ENCODE results near the gene FBXW8.

- TF ChIP-seq, protein P1, sequence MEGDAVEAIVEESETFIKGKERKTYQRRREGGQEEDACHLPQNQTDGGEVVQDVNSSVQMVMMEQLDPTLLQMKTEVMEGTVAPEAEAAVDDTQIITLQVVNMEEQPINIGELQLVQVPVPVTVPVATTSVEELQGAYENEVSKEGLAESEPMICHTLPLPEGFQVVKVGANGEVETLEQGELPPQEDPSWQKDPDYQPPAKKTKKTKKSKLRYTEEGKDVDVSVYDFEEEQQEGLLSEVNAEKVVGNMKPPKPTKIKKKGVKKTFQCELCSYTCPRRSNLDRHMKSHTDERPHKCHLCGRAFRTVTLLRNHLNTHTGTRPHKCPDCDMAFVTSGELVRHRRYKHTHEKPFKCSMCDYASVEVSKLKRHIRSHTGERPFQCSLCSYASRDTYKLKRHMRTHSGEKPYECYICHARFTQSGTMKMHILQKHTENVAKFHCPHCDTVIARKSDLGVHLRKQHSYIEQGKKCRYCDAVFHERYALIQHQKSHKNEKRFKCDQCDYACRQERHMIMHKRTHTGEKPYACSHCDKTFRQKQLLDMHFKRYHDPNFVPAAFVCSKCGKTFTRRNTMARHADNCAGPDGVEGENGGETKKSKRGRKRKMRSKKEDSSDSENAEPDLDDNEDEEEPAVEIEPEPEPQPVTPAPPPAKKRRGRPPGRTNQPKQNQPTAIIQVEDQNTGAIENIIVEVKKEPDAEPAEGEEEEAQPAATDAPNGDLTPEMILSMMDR (conservative IDR thresholded peaks at IDR 0.05) = no peak
- no peak for TF ChIP-seq ZFX (IDR thresholded peaks at IDR 0.05)
Observed at GRCh38 chr12:116959198-116959460, 48.4 kb downstream of the FBXW8 start.
